Midbrain (tissue), 1 donor: ENCODE measurements around the gene CCNYL1.

ENCODE experiments used
- DNase-seq: peaks from one replicate; lab custom pipeline; 2025; lab: John Stamatoyannopoulos, UW

The CCNYL1 gene

DNA sequence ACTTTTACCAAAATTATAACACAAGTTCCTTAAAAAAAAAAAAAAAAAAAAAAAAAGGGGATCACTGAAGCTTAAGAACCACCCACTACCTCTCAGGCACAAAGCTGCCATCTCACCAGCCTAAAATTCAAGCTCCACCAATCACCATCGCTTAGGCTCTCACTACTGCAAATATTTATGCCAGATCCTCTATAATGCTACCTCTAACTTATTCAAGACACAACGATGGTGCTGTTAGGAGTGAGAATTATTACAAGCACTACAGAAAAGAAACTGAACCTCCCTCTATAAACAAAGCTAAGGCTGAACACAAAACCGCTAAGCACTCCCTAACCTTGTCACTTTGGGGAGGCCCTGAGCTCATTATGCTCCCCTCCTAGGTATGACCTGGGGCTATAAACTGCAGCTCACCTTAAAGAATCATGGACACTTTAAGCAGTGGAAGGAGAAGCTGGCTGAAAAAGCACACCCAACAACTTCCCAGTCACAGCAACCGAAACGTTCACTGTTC, 54.7 kb downstream of the CCNYL1 start:
- DNase-seq, result no peak

DNA sequence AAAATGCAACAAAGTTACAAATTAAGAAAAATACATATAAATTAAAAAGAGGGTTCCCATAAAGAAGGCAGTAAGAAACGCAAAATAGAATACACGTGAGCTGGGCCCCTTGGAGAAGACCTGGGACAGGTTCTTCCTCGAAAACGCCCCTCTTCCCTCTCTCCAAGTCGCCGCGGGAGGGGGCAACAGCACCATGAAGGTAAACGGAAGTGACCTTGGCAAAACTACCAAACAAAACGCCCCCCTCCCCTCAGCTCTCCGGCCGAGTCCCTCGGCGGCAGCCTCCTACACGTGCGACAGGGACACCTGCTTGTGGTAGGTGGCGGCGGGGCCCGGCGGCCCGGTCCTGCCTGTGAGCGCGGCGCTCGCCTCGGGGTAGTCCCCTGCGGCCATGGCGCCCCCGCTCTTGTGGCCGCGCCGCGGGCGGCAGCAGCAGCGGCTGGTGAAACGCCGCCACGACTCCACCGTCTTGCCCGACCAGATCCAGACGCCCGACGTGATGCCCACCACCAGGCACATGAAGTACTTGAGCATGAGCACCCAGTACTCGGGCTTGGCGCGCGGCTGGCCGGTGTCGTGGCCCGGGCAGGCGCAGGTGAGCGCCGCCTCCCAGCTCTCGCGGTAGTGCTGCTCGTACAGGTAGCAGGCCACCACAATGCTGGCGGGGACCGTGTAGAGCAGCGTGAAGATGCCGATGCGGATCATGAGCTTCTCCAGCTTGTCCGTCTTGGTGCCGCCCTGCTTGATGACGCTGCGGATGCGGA, 55.4 kb downstream of the CCNYL1 start:
- no peak for DNase-seq

DNA sequence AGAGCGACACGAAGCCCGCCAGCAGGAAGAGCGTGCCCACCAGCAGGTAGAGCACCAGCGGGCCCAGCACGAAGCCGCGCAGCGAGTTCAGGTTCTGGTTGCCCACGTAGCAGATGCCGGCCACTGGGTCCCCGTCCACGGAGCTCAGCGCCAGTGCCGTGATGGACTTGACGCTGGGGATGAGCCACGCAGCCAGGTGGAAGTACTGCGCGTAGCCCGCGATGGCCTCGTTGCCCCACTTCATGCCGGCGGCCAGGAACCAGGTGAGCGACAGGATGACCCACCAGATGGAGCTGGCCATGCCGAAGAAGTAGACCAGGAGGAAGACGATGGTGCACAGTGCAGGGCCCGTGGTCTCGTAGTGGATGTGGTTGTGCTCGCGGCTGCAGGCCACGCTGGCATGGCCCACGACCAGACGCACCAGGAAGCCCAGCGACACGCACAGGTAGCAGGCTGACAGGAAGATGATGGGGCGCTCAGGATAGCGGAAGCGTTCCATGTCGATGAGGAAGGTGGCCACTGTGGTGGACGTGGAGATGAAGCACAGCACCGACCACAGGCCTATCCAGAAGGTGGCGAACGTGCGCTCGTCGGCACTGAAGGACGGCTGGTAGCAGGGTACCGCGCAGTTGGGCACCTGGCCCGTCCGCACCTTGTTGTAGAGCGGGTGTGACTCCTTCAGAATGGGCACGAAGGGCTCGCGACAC, 56.2 kb downstream of the CCNYL1 start:
- no peak for DNase-seq

DNA sequence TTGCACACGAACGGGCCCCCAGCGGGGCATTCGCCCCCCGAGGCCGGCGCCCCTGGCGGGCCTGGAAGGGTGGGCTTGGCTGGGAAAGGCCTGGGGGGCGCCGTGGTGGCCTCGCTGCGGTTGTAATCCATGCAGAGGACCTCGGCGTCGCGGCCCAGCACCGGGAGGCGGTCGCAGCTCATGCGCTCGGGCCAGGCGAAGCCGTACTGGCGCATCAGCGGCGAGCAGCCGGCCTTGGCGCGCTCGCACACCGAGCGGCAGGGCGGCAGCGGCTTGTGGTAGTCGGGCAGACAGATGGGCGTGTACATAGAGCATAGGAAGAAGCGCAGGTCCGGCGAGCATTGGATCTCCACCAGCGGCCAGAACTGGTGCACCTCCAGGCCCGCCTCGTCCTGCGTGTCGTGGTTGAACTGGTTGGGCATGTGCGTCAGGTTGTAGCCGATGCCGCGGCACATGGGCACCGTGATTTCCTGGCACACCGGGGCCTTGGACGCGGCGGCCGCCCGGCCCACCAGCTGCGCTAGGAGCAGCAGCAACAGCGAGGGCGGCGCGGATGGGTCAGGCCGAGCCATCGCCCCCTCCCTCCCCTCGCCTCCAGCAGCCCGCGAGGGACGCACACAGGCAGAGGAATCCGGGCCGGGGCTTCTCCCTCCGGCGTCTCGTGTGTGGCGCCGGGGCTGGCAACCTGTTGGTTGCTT, 56.9 kb downstream of the CCNYL1 start:
- DNase-seq, result no peak

DNA sequence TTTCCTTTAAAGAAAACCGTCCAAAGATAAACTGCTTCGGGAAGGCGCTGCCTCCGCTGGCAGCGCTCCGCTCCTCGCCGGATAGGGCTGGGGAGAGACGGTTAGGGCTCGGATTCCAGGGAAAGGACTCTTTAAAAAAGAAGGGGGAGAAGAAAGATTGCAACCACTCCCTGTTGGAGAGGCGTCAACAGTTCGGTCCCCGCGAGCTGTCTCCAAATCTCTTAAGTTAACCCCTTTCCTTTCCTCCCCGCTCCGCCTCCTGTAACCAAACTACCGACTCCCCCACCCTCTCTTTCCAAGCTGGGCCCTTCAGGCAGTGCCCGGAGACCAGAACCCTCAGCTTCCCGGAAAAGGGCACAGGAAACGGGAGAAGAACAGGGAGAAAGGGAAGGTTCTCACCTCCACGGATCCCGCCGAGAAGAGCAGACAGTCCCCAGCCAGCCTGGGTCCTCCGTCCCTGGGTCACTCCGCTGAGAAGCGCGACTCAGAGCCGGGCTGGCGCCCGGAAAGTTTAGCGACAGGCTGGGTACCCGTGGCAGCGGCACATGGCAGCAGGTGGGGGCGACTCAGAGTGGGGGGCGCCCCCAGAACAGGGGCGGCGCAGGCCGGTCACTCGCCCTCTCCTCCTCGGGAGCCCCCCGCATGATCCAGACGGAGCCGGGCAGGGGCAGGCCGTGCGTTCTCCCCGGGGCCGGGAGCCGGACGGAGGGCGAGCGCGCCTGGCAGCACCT, 57.6 kb downstream of the CCNYL1 start:
- peak; percentile 50 for DNase-seq

DNA sequence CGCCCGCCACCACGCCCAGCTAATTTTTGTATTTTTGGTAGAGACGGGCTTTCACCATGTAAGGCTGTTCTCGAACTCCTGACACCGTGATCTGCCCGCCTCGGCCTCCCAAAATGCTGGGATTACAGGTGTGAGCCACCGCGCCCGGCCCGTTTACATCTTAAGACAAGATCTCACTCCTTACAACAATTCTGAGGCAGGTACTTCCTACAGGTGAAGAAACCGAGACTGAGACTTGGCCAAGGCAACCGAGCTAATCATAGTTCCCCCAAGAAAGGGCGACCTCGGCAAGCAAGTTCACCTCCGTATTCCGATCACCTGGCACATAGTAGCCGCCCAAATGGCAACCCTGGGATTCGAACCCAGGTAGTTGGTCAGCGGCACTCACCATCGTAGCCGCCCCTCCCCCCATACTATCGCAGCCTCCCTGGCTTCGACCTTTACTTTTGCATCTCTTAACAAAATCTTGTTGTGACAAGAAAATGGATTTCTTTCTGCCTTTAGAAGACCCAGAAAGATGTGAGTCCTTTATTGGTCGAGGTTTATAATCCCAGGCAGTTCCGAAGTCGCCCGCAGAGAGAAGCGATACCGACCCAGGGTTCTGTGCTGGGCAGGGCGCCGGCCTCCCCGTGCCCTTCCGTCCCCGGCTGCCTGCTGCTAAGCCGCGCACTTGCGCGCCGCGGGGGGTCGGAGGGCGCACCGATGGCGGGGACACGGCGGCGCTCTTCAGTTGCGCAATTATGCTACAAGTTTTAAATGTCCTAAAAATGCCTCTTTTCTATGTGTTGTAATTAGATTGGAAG, 59.4 kb downstream of the CCNYL1 start:
- no peak for DNase-seq

DNA sequence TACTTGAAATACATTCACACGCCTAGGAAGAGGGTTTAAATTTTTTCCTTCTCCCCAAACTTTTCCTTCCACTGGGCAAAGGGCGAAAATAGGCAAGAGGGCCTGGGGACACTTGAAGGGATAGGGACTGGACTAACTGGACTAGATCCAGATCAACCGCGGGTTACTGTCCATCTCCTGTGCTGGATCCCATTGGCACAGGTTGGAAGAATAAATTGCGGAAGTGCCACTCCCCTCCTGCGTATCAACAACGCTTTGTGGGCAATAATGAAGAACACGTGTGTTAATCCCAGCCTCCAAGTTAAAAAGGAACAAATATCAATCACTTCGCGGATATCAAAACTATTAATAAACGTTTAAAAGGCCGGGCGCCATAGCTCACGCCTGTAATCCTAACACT, 60.0 kb downstream of the CCNYL1 start:
- no peak for DNase-seq

DNA sequence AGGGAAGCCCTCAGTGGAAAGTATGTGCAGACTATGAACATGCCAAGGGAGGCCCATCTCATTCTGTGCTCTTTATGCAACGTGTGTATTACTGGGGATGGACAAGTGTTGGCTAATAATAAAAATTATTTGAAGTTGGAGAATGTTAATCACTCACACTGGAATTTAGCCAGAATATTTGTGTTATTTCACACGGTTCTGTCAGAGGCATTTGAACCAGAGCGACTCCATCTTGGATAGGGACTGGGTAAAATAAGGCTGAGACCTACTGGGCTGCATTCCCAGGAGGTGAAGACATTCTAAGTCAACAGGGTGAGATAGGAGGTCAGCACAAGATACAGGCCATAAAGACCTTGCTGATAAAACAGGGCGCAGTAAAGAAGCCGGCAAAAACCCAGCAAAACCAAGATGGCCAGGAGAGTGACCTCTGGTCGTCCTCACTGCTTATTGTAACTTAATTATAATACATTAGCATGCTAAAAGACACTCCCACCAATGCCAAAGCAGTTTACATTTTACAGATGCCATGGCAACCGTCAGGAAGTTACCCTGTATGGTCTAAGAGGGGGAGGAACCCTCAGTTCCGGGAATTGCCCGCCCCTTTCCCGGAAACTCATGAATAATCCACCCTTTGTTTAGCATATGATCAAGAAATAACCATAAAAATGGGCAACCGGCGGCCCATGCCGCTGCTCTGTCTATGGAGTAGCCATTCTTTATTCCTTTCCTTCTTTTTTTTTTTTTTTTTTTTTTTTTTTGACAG, 60.8 kb downstream of the CCNYL1 start:
- no peak for DNase-seq

DNA sequence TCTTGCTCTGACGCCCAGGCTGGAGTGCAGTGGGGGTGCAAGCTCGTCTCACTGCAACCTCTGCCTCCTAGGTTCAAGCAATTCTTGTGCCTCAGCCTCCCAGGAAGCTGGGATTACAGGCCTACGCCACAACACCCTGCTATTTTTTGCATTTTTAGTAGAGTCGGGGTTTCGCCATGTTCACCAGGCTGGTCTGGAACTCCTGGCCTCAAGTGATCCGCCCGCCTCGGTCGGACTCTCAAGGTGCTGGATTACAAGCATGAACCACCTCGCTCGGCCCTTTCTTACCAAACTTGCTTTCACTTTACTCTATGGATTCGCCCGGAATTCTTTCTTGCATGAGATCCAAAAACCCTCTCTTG, 61.4 kb downstream of the CCNYL1 start:
- DNase-seq, result no peak

DNA sequence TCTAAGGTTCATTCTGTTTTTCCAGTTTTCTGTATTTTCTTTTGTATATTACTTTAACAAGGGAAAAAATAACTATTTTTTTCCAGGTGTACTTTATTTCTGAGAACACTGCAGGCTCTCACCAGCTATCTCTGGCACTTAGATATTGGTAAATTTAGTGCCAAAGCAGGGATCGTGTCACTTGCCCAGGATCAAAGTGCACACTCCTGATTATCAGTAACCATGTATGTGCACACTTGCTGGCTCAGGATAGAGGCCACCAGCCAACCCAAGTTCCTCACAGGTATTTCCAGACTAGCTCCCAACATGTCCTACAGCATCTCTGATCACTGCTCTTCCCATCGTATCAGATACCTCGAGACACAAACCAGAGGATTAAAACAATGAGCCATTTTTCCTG, 64.0 kb downstream of the CCNYL1 start:
- no peak for DNase-seq

DNA sequence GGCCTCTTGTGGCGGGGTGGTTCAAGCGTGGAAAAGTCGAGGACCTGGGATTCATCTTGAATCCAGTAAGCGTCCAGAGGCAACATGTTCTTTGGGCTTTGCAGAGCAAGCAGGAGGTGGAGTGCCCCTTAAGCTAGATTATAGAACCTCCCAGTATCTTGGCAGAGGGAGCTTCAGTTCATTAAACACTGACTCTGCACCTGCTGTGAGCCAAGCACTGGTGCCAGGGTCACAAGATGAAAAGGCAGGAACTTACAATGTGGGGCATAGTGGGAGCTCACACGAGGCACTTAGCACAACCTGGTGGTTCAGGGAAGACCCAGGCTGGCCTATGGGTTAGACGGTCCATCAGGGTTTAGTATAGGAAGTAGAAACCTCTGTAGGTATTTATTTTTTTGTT, 65.7 kb downstream of the CCNYL1 start:
- DNase-seq, result no peak

DNA sequence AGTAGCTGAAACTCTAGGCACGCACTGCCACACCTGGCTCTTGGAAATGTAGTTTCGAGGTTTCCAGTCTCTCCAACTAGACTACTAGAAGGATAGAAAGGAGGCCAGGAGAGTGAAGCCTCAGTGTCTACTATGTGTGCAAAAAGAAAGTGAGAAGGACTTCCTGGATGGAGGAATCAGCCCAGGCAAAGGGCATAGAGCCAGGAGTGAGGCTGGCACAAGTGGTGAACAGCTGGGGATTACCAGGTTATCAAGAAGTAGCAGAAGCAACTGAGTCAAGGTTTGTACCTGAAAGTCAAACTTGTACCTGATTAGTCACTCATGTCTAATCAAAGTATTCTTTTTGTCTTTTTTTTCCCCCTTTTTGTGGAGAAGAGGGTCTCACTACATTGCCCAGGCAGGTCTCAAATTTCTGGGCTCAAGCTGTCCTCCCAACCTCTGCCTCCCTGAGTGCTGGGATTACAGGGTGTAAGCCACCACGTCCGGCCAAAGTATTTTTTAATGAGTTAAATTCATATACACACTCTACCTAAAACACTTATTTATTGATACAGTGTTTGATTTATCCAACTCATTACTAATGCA, 67.0 kb downstream of the CCNYL1 start:
- no peak for DNase-seq

DNA sequence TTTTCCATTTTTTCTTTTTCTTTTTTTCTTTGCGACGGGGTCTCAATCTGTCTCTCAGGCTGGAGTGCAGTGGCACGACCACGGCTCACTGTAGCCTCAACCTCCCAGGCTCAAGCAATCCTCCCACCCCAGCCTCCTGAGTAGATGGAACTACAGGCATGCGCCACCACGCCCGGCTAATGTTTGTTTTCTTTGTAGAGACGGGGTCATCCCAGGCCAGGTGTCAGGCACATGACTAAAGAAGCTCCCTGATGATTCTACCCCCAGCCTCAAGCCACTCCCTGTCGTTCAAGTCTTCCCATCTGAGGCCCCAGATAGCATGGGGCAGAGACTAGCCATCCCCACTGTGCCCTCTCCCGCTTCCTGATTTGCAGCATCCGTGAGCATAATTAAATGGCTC, 68.1 kb downstream of the CCNYL1 start:
- DNase-seq, result no peak

DNA sequence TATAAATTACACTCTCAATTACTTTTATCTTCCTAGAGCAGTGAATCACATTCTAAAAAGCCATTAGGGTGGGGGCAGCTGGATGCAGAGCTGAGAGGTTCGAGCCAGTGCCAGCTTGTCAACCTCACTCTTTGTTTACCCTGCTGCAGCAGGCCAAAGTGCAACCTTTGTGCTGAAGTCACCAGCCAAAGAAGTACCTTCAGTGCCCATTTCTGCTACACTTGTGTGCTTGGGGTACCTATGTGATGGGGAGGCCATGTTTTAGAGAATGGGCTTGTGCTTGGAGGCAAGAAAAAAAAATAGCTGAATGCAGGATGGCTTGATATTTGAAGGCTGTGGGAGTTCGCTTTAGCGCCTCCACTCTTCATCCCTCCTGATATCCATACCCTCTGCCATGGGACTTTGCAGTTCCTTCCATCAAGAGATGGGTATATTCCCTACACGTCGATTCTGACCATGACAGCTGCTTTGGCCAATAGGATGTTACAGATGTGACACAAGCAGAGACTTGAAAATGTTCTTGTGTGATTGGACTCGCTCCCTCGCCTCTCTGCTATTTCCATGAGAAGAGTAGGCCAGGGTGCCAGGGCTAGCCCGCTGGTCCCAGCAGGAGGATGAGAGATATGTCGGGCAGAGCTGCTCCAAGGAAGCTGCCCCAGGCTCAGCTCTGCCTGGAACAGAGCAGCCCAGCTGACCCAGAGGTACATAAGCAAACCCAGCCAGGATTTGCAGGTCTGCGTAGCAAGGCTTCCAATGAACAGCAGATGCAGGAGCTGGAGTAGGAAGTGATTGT, 71.0 kb downstream of the CCNYL1 start:
- DNase-seq, result no peak

DNA sequence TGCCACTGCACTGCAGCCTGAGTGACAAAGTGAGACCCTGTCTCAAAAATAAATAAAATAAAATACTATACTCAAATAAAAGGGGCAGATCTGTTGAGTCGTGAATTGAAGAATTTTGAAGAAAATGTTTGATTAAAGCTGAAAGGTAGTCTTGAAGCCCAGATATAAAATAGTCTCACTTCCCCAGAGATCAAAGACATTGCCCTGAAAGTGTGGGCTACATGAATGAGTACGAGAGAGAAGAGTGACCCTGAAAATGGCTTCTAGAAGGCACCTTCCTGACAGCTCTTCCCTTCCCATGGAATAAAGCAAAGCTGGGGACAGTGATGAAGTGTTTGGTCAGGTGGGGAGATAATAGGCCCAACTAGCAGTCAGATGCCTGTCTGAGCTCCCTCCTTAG, 72.1 kb downstream of the CCNYL1 start:
- no peak for DNase-seq

DNA sequence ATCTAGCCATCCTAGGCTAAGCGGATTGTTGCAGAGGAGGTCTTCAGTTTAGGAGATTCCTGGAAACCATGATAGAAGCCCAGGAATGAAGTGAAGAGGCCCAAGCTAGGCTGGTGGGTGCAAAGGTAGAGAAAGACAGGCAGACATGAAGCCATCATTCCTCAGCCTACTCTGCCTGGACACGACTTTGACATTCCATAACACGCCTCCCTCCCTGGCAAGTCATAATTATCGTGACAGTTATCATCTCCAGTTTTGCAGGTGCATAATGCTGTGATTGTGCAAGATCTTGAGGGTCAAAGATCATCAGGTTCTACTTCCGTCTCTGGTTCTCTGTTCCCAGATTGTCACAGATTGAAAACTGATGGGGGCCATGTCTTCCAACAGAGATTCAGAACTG, 73.5 kb downstream of the CCNYL1 start:
- no peak for DNase-seq

DNA sequence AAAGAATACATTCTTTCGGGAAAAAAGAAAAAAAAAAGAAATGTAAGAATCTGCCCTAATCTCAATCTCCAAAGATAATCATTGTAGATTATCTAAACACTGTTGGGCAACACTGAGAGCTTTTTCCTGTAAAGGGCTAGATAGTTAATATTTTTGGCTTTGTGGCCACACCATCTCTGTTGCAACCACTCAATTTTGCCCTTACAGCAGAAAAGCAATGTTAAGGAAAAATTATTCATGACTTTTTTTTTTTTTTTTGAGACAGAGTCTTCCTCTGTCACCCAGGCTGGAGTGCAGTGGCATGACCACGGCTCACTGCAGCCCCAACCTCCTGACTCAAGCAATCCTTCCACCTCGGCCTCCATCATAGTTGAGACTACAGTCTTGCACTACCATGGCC, 75.6 kb downstream of the CCNYL1 start:
- no peak for DNase-seq

DNA sequence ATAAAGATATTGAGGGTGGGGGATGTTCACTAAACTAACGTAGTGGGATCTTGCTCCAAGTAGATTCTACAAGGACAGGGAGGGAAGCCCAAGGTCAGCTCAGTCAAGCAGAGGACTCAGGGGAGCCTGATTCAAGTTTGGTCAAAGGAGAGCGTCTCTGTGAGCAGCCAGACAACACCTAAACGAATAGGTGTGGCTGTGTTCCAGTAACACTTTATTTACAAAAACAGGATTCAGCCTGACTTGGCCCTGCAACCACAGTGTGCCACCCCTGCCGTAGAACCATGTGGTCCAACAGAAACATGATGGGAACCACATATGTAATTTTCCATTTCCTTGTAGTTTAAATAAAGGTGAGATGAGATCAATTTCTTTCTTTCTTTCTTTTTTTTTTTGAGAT, 76.4 kb downstream of the CCNYL1 start:
- DNase-seq, result no peak

DNA sequence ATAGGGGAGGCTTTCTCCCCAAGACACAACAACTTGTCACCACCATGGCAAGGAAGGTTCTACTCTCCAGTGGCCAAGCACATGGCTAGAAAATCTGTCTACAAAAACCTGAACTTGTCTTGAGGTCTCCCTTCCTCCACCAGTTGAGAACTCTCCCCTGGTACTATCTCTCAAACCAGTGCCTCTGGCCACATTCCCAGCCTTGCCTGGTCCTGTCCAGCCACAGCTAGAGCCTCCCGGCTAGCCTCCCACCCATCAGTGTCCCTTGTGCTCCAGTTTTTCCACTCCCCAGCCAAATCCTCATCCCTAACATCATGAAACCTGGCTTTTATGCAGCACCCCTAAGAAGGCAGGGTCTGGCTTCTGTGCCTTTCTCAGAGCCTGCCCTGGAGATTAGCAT, 79.5 kb downstream of the CCNYL1 start:
- DNase-seq, result no peak
